Measurements from ENCODE around the gene ARHGAP15. TPM values are rescaled to one million over a fixed set of nuclear protein-coding genes. Genes with fewer than 3 reads are reported as not detected.

ARHGAP15 gene
- total and polyA plus RNA-seq, 2 donors (not counting 1 experiment from before 2014, with no cell fraction given) = 0.07 TPM; not detected in 1

DNA sequence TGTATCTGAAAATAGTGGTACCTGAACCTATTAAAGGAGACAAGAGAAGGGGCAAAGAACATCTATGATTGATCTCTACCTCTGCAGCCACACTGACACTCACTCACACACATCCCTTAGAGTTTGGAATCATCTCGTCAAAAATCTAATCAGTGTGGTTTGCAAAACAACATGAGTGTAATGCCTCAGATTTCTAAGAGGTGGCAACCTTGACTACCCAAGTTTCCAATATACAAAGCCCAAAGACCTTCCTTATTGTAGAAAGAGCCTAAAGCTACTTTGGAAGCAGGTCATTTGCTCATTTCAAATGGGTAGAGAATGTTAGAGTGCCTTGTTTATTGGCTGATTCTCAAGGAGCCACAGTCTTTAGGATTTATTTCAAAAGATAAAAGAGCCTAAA is 444.9 kb downstream of the ARHGAP15 start:
- Histone ChIP-seq H3K4me1 (ENCODE audit: control insufficient read depth, extremely low read depth, insufficient read depth, low read length) (no peaks in the 10 kb centered on the region), H3K27me3 (ENCODE audit: control insufficient read depth, insufficient read depth, low read length) (no peaks in the 10 kb centered on the region), H3K79me2 (ENCODE audit: control insufficient read depth, insufficient read depth, low read length) (no peaks in the 10 kb centered on the region), H3K4me2 (ENCODE audit: extremely low read depth, insufficient read depth, low read length) (no peak overlapping the region), H3K9ac (ENCODE audit: insufficient read depth, low read length) (no peak overlapping the region), H4K20me1 (ENCODE audit: control insufficient read depth, extremely low read depth, insufficient read depth, low read length) (no peaks in the 10 kb centered on the region), H3K36me3 (ENCODE audit: control insufficient read depth, insufficient read depth, low read length) (no peaks in the 10 kb centered on the region), H2AFZ (ENCODE audit: low read length) (no peak overlapping the region), H3K9me3 (ENCODE audit: control insufficient read depth, insufficient read depth, low read depth, low read length) (no peaks in the 10 kb centered on the region), H3K4me3 (replicated peaks in 1 of 4; ENCODE audit: control extremely low read depth in 1 of 4, insufficient read depth in 1 of 4, low read depth in 3 of 4, low read length in 4 of 4) (no peak overlapping the region), H3K27ac (ENCODE audit: insufficient read depth, low read length) (no peak overlapping the region)
- DNase-seq (ENCODE audit: low read depth in 2 of 2) = no peak
- TF ChIP-seq EZH2 (IDR thresholded peaks at IDR 0.05; ENCODE audit: low read length, missing control alignments) = no peak
- TF ChIP-seq, protein P1, sequence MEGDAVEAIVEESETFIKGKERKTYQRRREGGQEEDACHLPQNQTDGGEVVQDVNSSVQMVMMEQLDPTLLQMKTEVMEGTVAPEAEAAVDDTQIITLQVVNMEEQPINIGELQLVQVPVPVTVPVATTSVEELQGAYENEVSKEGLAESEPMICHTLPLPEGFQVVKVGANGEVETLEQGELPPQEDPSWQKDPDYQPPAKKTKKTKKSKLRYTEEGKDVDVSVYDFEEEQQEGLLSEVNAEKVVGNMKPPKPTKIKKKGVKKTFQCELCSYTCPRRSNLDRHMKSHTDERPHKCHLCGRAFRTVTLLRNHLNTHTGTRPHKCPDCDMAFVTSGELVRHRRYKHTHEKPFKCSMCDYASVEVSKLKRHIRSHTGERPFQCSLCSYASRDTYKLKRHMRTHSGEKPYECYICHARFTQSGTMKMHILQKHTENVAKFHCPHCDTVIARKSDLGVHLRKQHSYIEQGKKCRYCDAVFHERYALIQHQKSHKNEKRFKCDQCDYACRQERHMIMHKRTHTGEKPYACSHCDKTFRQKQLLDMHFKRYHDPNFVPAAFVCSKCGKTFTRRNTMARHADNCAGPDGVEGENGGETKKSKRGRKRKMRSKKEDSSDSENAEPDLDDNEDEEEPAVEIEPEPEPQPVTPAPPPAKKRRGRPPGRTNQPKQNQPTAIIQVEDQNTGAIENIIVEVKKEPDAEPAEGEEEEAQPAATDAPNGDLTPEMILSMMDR (conservative IDR thresholded peaks at IDR 0.05 in 1 of 2, IDR thresholded peaks at IDR 0.05 in 1 of 2; ENCODE audit: low read depth in 1 of 2, low read length in 2 of 2) = peak in 1 of 2 donors; percentile 5

DNA sequence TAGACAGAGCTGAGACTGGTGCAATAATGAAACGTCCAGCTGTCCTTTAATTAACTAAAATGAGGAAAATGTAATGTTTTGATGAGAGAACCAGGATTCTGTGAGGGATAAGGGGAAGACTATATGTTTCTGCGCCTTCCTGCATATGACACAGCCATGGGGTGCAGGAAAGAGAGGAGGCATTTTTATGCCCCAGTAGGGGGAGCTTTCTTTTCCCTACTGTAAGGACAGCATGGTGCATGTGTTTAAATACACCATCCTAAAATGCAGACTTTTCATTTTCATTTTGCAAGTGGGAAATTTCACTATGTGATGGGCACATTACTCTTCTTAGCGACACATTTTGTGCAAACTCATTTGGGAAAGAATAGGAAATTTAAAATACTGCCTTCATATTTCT is 446.1 kb downstream of the ARHGAP15 start:
- DNase-seq (ENCODE audit: low read depth in 2 of 2) = peak in 1 of 2 donors; percentile 27
- no peaks in the 10 kb centered on the region for H3K9me3 ChIP-seq (ENCODE audit: control insufficient read depth, insufficient read depth, low read depth, low read length)
- H3K4me2 ChIP-seq (ENCODE audit: extremely low read depth, insufficient read depth, low read length) = no peak overlapping the region

DNA sequence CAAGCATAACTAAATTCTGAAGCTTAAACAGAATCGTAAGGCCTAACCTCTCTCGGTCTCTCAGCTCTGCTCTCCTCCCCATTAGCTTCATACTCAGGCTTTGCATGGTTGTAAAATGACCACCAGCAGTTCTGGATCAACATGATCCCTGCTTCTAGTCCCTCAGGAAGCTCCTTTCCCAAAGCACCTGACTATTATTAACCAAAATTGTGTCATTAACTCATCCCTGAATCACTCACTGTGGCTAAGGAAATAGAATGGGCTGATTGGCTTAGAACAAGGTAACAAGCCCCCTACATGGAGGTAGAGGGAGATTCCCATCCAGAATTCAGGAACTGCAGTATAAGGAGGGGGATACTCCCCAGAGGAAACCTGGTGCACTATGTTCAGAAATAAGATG is 448.3 kb downstream of the ARHGAP15 start:
- Histone ChIP-seq H3K4me1 (ENCODE audit: control insufficient read depth, extremely low read depth, insufficient read depth, low read length) (no peaks in the 10 kb centered on the region), H2AFZ (ENCODE audit: low read length) (no peak overlapping the region), H3K4me3 (replicated peaks in 1 of 4; ENCODE audit: control extremely low read depth in 1 of 4, insufficient read depth in 1 of 4, low read depth in 3 of 4, low read length in 4 of 4) (no peak overlapping the region), H3K79me2 (ENCODE audit: control insufficient read depth, insufficient read depth, low read length) (no peaks in the 10 kb centered on the region), H3K36me3 (ENCODE audit: control insufficient read depth, insufficient read depth, low read length) (no peaks in the 10 kb centered on the region), H3K27ac (ENCODE audit: insufficient read depth, low read length) (no peak overlapping the region), H3K27me3 (ENCODE audit: control insufficient read depth, insufficient read depth, low read length) (no peaks in the 10 kb centered on the region), H3K9ac (ENCODE audit: insufficient read depth, low read length) (no peak overlapping the region), H3K4me2 (ENCODE audit: extremely low read depth, insufficient read depth, low read length) (no peak overlapping the region), H3K9me3 (ENCODE audit: control insufficient read depth, insufficient read depth, low read depth, low read length) (no peaks in the 10 kb centered on the region), H4K20me1 (ENCODE audit: control insufficient read depth, extremely low read depth, insufficient read depth, low read length) (no peaks in the 10 kb centered on the region)
- TF ChIP-seq, protein P1 (conservative IDR thresholded peaks at IDR 0.05 in 1 of 2, IDR thresholded peaks at IDR 0.05 in 1 of 2; ENCODE audit: low read depth in 1 of 2, low read length in 2 of 2) = no peak
- TF ChIP-seq EZH2 (IDR thresholded peaks at IDR 0.05; ENCODE audit: low read length, missing control alignments) = no peak
- no peak for DNase-seq (ENCODE audit: low read depth in 2 of 2)

More for the DNA sequence above, 446.1 kb downstream of the ARHGAP15 start:
- no peaks in the 10 kb centered on the region for H3K4me1 ChIP-seq (ENCODE audit: control insufficient read depth, extremely low read depth, insufficient read depth, low read length)
- H3K27ac ChIP-seq (ENCODE audit: insufficient read depth, low read length) = no peak overlapping the region
- TF ChIP-seq, protein P1 (conservative IDR thresholded peaks at IDR 0.05 in 1 of 2, IDR thresholded peaks at IDR 0.05 in 1 of 2; ENCODE audit: low read depth in 1 of 2, low read length in 2 of 2) = peak; percentile 36 to 50
- TF ChIP-seq EZH2 (IDR thresholded peaks at IDR 0.05; ENCODE audit: low read length, missing control alignments) = no peak
- H3K27me3 ChIP-seq (ENCODE audit: control insufficient read depth, insufficient read depth, low read length) = no peaks in the 10 kb centered on the region
- H2AFZ ChIP-seq (ENCODE audit: low read length) = no peak overlapping the region
- no peaks in the 10 kb centered on the region for H4K20me1 ChIP-seq (ENCODE audit: control insufficient read depth, extremely low read depth, insufficient read depth, low read length)
- no peaks in the 10 kb centered on the region for H3K79me2 ChIP-seq (ENCODE audit: control insufficient read depth, insufficient read depth, low read length)
- H3K36me3 ChIP-seq (ENCODE audit: control insufficient read depth, insufficient read depth, low read length) = no peaks in the 10 kb centered on the region
- no peak overlapping the region for H3K9ac ChIP-seq (ENCODE audit: insufficient read depth, low read length)
- H3K4me3 ChIP-seq (replicated peaks in 1 of 4; ENCODE audit: control extremely low read depth in 1 of 4, insufficient read depth in 1 of 4, low read depth in 3 of 4, low read length in 4 of 4) = no peak overlapping the region

All from fibroblast of lung (primary cell).